WTC11 (cell line): Measurements from ENCODE around the gene HOXA5. TPM values are rescaled to one million over a fixed set of nuclear protein-coding genes. Genes with fewer than 3 reads are reported as not detected.

Experiments
- ATAC-seq: fragments of 200-7000 bp; cut with Tn5 transposase; 2 replicates; pipeline ENCODE4 v1.10.0; 2021; ENCODE audit warnings: mild to moderate bottlenecking, moderate library complexity
- CTCF ChIA-PET: fragments of 300-600 bp; sonication (Branson Sonifier 250); formaldehyde crosslinking; loops from one replicate; lab custom pipeline; 2021; ENCODE audit warnings: antibody characterized with exemption; lab: Charles Lee
- POLR2A ChIA-PET: fragments of 350-600 bp; sonication (Branson Sonifier 250); formaldehyde crosslinking; loops from one replicate; lab custom pipeline; 2021; ENCODE audit warnings: antibody characterized with exemption; lab: Charles Lee
- DNase-seq: peaks from one replicate; pipeline ENCODE4 v3.0.0; 2021; ENCODE audit warnings: low spot score
- H3K27ac Mint-ChIP-seq: 2 replicates; pipeline ENCODE4 v1.8.0; 2021; ENCODE audit warnings: mixed read lengths
- H3K27me3 Mint-ChIP-seq: 2 replicates; pipeline ENCODE4 v1.8.0; 2021; ENCODE audit warnings: low read depth, mild to moderate bottlenecking, moderate library complexity, mixed read lengths
- H3K36me3 Mint-ChIP-seq: 2 replicates; pipeline ENCODE4 v1.8.0; 2021; ENCODE audit warnings: mixed read lengths
- H3K4me1 Mint-ChIP-seq: 2 replicates; pipeline ENCODE4 v1.8.0; 2022; ENCODE audit warnings: mixed read lengths
- H3K4me3 Mint-ChIP-seq: 2 replicates; pipeline ENCODE4 v1.8.0; 2021; ENCODE audit warnings: mild to moderate bottlenecking, moderate library complexity, mixed read lengths
- H3K9me3 Mint-ChIP-seq: 2 replicates; pipeline ENCODE4 v1.8.0; 2021; ENCODE audit warnings: mixed read lengths
- ATF6 ChIP-seq: sonication (generic); formaldehyde crosslinking; IDR thresholded peaks from 2 replicates; pipeline ENCODE4 v1.8.1; 2023; ENCODE audit warnings: mild to moderate bottlenecking, missing genetic modification reagents
- CREB1 ChIP-seq: sonication (generic); formaldehyde crosslinking; IDR thresholded peaks from 2 replicates; pipeline ENCODE4 v1.8.0; 2023; ENCODE audit warnings: mild to moderate bottlenecking, missing genetic modification reagents
- E2F5 ChIP-seq: sonication (generic); formaldehyde crosslinking; IDR thresholded peaks from 2 replicates; pipeline ENCODE4 v1.8.1; 2022; ENCODE audit warnings: mild to moderate bottlenecking, moderate library complexity, missing genetic modification reagents
- EMX1 ChIP-seq: fragments of 250-450 bp; sonication (Bioruptor Pico); IDR thresholded peaks from 2 replicates; pipeline ENCODE4 v1.8.0; 2021; ENCODE audit warnings: mild to moderate bottlenecking
- FOXJ3 ChIP-seq: sonication (generic); formaldehyde crosslinking; IDR thresholded peaks from 2 replicates; pipeline ENCODE4 v1.9.0; 2021; ENCODE audit warnings: missing genetic modification reagents, mild to moderate bottlenecking, borderline replicate concordance
- FOXP4 ChIP-seq: sonication (generic); formaldehyde crosslinking; IDR thresholded peaks from 2 replicates; pipeline ENCODE4 v1.8.0; 2022; ENCODE audit warnings: mild to moderate bottlenecking, missing genetic modification reagents
- HMGA2 ChIP-seq: fragments of 250-450 bp; sonication (Bioruptor Pico); IDR thresholded peaks from 2 replicates; pipeline ENCODE4 v1.4.0; 2021; ENCODE audit warnings: mild to moderate bottlenecking, moderate library complexity
- MAX ChIP-seq: sonication (generic); formaldehyde crosslinking; IDR thresholded peaks from 2 replicates; pipeline ENCODE4 v1.8.0; 2022; ENCODE audit warnings: mild to moderate bottlenecking, missing genetic modification reagents
- MYBL2 ChIP-seq: sonication (generic); formaldehyde crosslinking; IDR thresholded peaks from 2 replicates; pipeline ENCODE4 v1.8.1; 2023; ENCODE audit warnings: mild to moderate bottlenecking, moderate library complexity, missing genetic modification reagents
- NFATC4 ChIP-seq: fragments of 250-450 bp; sonication (Bioruptor Pico); IDR thresholded peaks from 2 replicates; pipeline ENCODE4 v1.9.0; 2021; ENCODE audit warnings: mild to moderate bottlenecking
- NFYB ChIP-seq: sonication (generic); formaldehyde crosslinking; conservative IDR thresholded peaks from 2 replicates; pipeline ENCODE4 v1.8.0; 2022; ENCODE audit warnings: low read depth, missing genetic modification reagents
- NR3C1 ChIP-seq: sonication (generic); formaldehyde crosslinking; conservative IDR thresholded peaks from 2 replicates; pipeline ENCODE4 v1.8.1; 2023; ENCODE audit warnings: low read depth, mild to moderate bottlenecking, missing genetic modification reagents
- PREB ChIP-seq: sonication (generic); formaldehyde crosslinking; IDR thresholded peaks from 2 replicates; pipeline ENCODE4 v1.8.1; 2022; ENCODE audit warnings: mild to moderate bottlenecking, missing genetic modification reagents, moderate library complexity, borderline replicate concordance
- PRRX2 ChIP-seq: fragments of 250-450 bp; sonication (Bioruptor Pico); IDR thresholded peaks from 2 replicates; pipeline ENCODE4 v1.8.0; 2021; ENCODE audit warnings: mild to moderate bottlenecking
- SP1 ChIP-seq: sonication (generic); formaldehyde crosslinking; conservative IDR thresholded peaks from 2 replicates; pipeline ENCODE4 v1.8.1; 2022; ENCODE audit warnings: missing genetic modification reagents
- USF2 ChIP-seq: sonication (generic); formaldehyde crosslinking; IDR thresholded peaks from 2 replicates; pipeline ENCODE4 v1.8.1; 2023; ENCODE audit warnings: mild to moderate bottlenecking, missing genetic modification reagents, moderate library complexity
- ZNF121 ChIP-seq: sonication (generic); formaldehyde crosslinking; IDR thresholded peaks from 2 replicates; pipeline ENCODE4 v1.8.0; 2023; ENCODE audit warnings: missing genetic modification reagents
- ZNF219 ChIP-seq: sonication (generic); formaldehyde crosslinking; IDR thresholded peaks from 2 replicates; pipeline ENCODE4 v1.8.0; 2023; ENCODE audit warnings: missing genetic modification reagents, mild to moderate bottlenecking, borderline replicate concordance
- ZNF232 ChIP-seq: sonication (generic); formaldehyde crosslinking; IDR thresholded peaks from 2 replicates; pipeline ENCODE4 v1.8.0; 2022; ENCODE audit warnings: mild to moderate bottlenecking, missing genetic modification reagents
- ZNF425 ChIP-seq: fragments of 250-450 bp; sonication (Bioruptor Pico); conservative IDR thresholded peaks from 2 replicates; pipeline ENCODE4 v1.9.0; 2021; ENCODE audit warnings: mild to moderate bottlenecking
- total RNA-seq: library from RNA; stranded (reverse); gene quantifications from 3 replicates; pipeline ENCODE4 v1.2.3, GENCODE V29; 2021

The HOXA5 gene
- total RNA-seq, 1 experiment from 2014 or later, result not detected

GRCh38 chr7:27141923-27142579 lies 1.4 kb downstream of the HOXA5 start:
- ChIA-PET CTCF (interaction anchor here (0.9 to 3.8 kb wide), 12 partner anchors 8 to 767 kb away, joined by 3 to 39 read pairs (median 6); partner anchors contain the start of genes HOXA13, HOXA3 and HOXA7), POLR2A (no interaction called here)
- peaks cover 20% of the 10 kb centered on the region for H3K4me1 Mint-ChIP-seq
- no peaks in the 10 kb centered on the region for H3K9me3 Mint-ChIP-seq
- no peaks in the 10 kb centered on the region for H3K36me3 Mint-ChIP-seq
- peak overlapping the region; percentile 74 for H3K4me3 Mint-ChIP-seq
- H3K27ac Mint-ChIP-seq, result no peak overlapping the region
- H3K27me3 Mint-ChIP-seq, result peaks cover 100% of the 10 kb centered on the region
- no peak for TF ChIP-seq FOXP4 (CRISPR knock-in tag)
- TF ChIP-seq HMGA2 (CRISPR knock-in tag), result no peak
- TF ChIP-seq NFATC4 (CRISPR knock-in tag), result no peak
- no peak for TF ChIP-seq PREB (CRISPR knock-in tag)
- TF ChIP-seq ZNF219 (CRISPR knock-in tag), result no peak
- TF ChIP-seq, all 79 proteins: peak for 0
- peak; percentile 43 for DNase-seq
- ATAC-seq, result peak; percentile 24

GRCh38 chr7:27141137-27141922 lies 2.2 kb downstream of the HOXA5 start:
- H3K36me3 Mint-ChIP-seq, result no peaks in the 10 kb centered on the region
- H3K4me1 Mint-ChIP-seq, result peaks cover 20% of the 10 kb centered on the region
- ChIA-PET CTCF (interaction anchor here (0.9 to 3.8 kb wide), 5 partner anchors 9 to 284 kb away, joined by 3 to 39 read pairs (median 3); partner anchors contain the start of gene HOXA7), POLR2A (no interaction called here)
- peaks cover 100% of the 10 kb centered on the region for H3K27me3 Mint-ChIP-seq
- ATAC-seq, result no peak
- H3K4me3 Mint-ChIP-seq, result no peak overlapping the region
- no peak for DNase-seq
- H3K9me3 Mint-ChIP-seq, result no peaks in the 10 kb centered on the region
- H3K27ac Mint-ChIP-seq, result no peak overlapping the region
- no peak for TF ChIP-seq MYBL2 (CRISPR knock-in tag)
- no peak for TF ChIP-seq EMX1 (CRISPR knock-in tag)
- no peak for TF ChIP-seq NR3C1 (CRISPR knock-in tag)
- no peak for TF ChIP-seq FOXJ3 (CRISPR knock-in tag)
- no peak for TF ChIP-seq SP1 (CRISPR knock-in tag)
- no peak for TF ChIP-seq E2F5
- TF ChIP-seq ZNF121 (CRISPR knock-in tag), result no peak
- TF ChIP-seq CREB1 (CRISPR knock-in tag), result no peak
- no peak for TF ChIP-seq FOXP4 (CRISPR knock-in tag)
- TF ChIP-seq ZNF232 (CRISPR knock-in tag), result no peak
- no peak for TF ChIP-seq NFYB (CRISPR knock-in tag)
- TF ChIP-seq PRRX2 (CRISPR knock-in tag), result no peak
- TF ChIP-seq MAX, result no peak
- no peak for TF ChIP-seq ATF6 (CRISPR knock-in tag)
- TF ChIP-seq USF2 (CRISPR knock-in tag), result no peak
- TF ChIP-seq NFATC4 (CRISPR knock-in tag), result no peak
- no peak for TF ChIP-seq ZNF425 (CRISPR knock-in tag)
